Jurkat, Clone E6-1 (cell line): ENCODE measurements around the gene NLGN4X.
"Not testable (repeated sequence)": the region's sequence is repeated elsewhere in the genome, so short reads cannot be mapped to it uniquely, and the experiment has no call there.

Experiments used
- DNase-seq: peaks from one replicate; pipeline ENCODE4 v3.0.0-alpha.2; 2011; ENCODE audit warnings: low read depth, low spot score
- H3K4me3 ChIP-seq: 2 replicates; pipeline ENCODE4 v1.5.1; 2011; ENCODE audit warnings: mild to moderate bottlenecking, low read length, control low read depth, moderate library complexity

Gene NLGN4X

GRCh38 chrX:5915783-5916182, 312.9 kb downstream of the NLGN4X start:
- H3K4me3 ChIP-seq: no peak overlapping the region

GRCh38 chrX:5907207-5907606, 321.5 kb downstream of the NLGN4X start:
- no peak for DNase-seq
- no peak overlapping the region for H3K4me3 ChIP-seq

More at GRCh38 chrX:5915783-5916182, 312.9 kb downstream of the NLGN4X start:
- DNase-seq: no peak

- not testable (repeated sequence) for DNase-seq, H3K4me3 ChIP-seq
Observed at GRCh38 chrX:5903586-5904190, 325.0 kb downstream of the NLGN4X start.

- no peak for DNase-seq
- no peak overlapping the region for H3K4me3 ChIP-seq
Observed at GRCh38 chrX:5898463-5898862, 330.2 kb downstream of the NLGN4X start.

- DNase-seq: no peak
- no peak overlapping the region for H3K4me3 ChIP-seq
Observed at GRCh38 chrX:5891378-5891777, 337.3 kb downstream of the NLGN4X start.

GRCh38 chrX:5876984-5877596, 351.6 kb downstream of the NLGN4X start:
- peak; percentile 0 for DNase-seq
- no peak overlapping the region for H3K4me3 ChIP-seq

- no peak for DNase-seq
- no peak overlapping the region for H3K4me3 ChIP-seq
Observed at GRCh38 chrX:5870238-5870637, 358.4 kb downstream of the NLGN4X start.

- H3K4me3 ChIP-seq: no peak overlapping the region
- DNase-seq: no peak
Observed at GRCh38 chrX:5869786-5870185, 358.9 kb downstream of the NLGN4X start.

GRCh38 chrX:5867778-5868177, 360.9 kb downstream of the NLGN4X start:
- H3K4me3 ChIP-seq: no peak overlapping the region
- no peak for DNase-seq

GRCh38 chrX:5857232-5857631, 371.4 kb downstream of the NLGN4X start:
- no peak overlapping the region for H3K4me3 ChIP-seq
- DNase-seq: no peak

GRCh38 chrX:5852941-5853340, 375.7 kb downstream of the NLGN4X start:
- no peak overlapping the region for H3K4me3 ChIP-seq
- no peak for DNase-seq

GRCh38 chrX:5842601-5843000, 386.1 kb downstream of the NLGN4X start:
- DNase-seq: no peak

More at GRCh38 chrX:5842601-5843000, 386.1 kb downstream of the NLGN4X start:
- no peak overlapping the region for H3K4me3 ChIP-seq
